DND-41 (cell line): ENCODE measurements around the gene CDC45.

Source experiments
- ATAC-seq: fragments of 200-7000 bp; cut with Tn5 transposase; 3 replicates; pipeline ENCODE4 v1.9.1; 2021; ENCODE audit warnings: low read depth; ENCODE audit not compliant: insufficient read depth
- DNase-seq: peaks from one replicate; pipeline ENCODE4 v3.0.0-alpha.2; 2020
- H2AFZ ChIP-seq: 2 replicates; pipeline ENCODE4 v1.6.0; 2012; ENCODE audit warnings: low read depth, low read length
- H3K27ac ChIP-seq: 2 replicates; pipeline ENCODE4 v1.5.1; 2012; ENCODE audit warnings: low read length, inconsistent platforms
- H3K27me3 ChIP-seq: fragments of 200-600 bp; sonication (generic); 2 replicates; pipeline ENCODE4 v1.6.0; 2012; ENCODE audit warnings: low read length, mild to moderate bottlenecking, inconsistent platforms; ENCODE audit not compliant: insufficient read depth, poor library complexity
- H3K36me3 ChIP-seq: 2 replicates; pipeline ENCODE4 v1.5.1; 2012; ENCODE audit warnings: low read length, inconsistent platforms; ENCODE audit not compliant: insufficient read depth
- H3K4me1 ChIP-seq: 2 replicates; pipeline ENCODE4 v1.5.1; 2012; ENCODE audit warnings: mild to moderate bottlenecking, low read length; ENCODE audit not compliant: insufficient read depth
- H3K4me2 ChIP-seq: 2 replicates; pipeline ENCODE4 v1.6.0; 2012; ENCODE audit warnings: mild to moderate bottlenecking, moderate library complexity, low read length, inconsistent platforms; ENCODE audit not compliant: insufficient read depth
- H3K4me3 ChIP-seq, 2 experiments: fragments of 200-600 bp in 1 of 2; shearing (Covaris generic) in 1 of 2; 2 replicates each; pipeline ENCODE4 v1.5.1; 2012 to 2016; ENCODE audit warnings: inconsistent platforms in 2 of 2, low read length in 2 of 2, mild to moderate bottlenecking in 2 of 2, low read depth in 1 of 2, moderate library complexity in 1 of 2
- H3K79me2 ChIP-seq: 2 replicates; pipeline ENCODE4 v1.6.0; 2012; ENCODE audit warnings: low read length, inconsistent platforms; ENCODE audit not compliant: insufficient read depth
- H3K9ac ChIP-seq: 2 replicates; pipeline ENCODE4 v1.6.0; 2012; ENCODE audit warnings: low read depth, mild to moderate bottlenecking, inconsistent platforms, low read length, moderate library complexity
- H3K9me3 ChIP-seq: 2 replicates; pipeline ENCODE4 v1.5.1; 2012; ENCODE audit warnings: low read length, moderate library complexity, mild to moderate bottlenecking, inconsistent platforms; ENCODE audit not compliant: insufficient read depth, severe bottlenecking
- H4K20me1 ChIP-seq: 2 replicates; pipeline ENCODE4 v1.6.0; 2012; ENCODE audit warnings: low read length; ENCODE audit not compliant: insufficient read depth
- EZH2 ChIP-seq: IDR thresholded peaks from 3 replicates; pipeline ENCODE4 v1.6.1; 2012; ENCODE audit warnings: borderline replicate concordance, low read depth, mild to moderate bottlenecking, moderate library complexity, low read length, inconsistent platforms; ENCODE audit not compliant: severe bottlenecking
- TF ChIP-seq, protein P1 (sequence below): IDR thresholded peaks from 2 replicates; pipeline ENCODE4 v1.5.1; 2012; ENCODE audit warnings: borderline replicate concordance, low read length, moderate library complexity, mild to moderate bottlenecking; ENCODE audit not compliant: poor library complexity, severe bottlenecking; ENCODE audit errors: extremely low read depth

Gene CDC45

DNA sequence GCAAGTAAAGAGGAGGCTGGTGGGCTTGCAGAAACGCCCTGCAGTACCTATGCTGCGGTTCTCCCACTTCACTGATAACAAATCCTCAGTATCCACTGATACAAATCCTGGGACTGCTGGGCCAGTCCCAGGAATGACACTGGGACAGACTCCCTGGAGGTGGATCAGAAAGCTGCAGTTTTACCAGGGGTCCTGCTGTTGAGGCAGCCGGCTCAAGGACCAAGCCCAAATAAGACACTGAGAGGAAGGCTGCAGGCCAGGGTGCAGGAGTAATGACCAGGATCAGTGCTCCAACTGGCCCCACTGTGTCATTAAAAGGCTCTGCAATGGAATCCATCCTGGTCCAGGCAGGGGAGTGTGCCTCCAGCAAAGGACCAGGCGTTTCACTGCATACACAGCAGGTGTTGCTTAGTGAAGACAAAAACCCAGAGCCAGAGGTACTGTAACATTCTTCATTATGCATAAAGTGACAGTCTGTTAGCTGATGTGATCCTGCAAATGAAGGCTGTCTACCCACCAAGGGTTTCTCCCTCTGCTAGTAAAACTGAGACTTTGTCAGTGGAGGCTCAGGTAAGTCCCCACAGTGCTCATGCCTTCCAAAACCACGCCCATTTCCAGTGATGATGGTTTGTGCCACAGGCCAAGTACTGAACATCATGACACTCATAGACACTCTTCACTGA lies 30.8 kb upstream of the CDC45 start:
- Histone ChIP-seq H3K9me3 (no peaks in the 10 kb centered on the region), H3K36me3 (peaks cover 74% of the 10 kb centered on the region), H4K20me1 (peaks cover 21% of the 10 kb centered on the region), H3K27ac (peak overlapping the region; percentile 90), H3K27me3 (no peaks in the 10 kb centered on the region), H2AFZ (no peak overlapping the region), H3K79me2 (peaks cover 60% of the 10 kb centered on the region), H3K9ac (peak overlapping the region; percentile 85), H3K4me2 (peak overlapping the region; percentile 88), H3K4me3 (peak overlapping the region; percentile 75 to 92; a peak in 3 of 4 replicates), H3K4me1 (peaks cover 49% of the 10 kb centered on the region)
- TF ChIP-seq EZH2 = no peak
- TF ChIP-seq, protein P1, sequence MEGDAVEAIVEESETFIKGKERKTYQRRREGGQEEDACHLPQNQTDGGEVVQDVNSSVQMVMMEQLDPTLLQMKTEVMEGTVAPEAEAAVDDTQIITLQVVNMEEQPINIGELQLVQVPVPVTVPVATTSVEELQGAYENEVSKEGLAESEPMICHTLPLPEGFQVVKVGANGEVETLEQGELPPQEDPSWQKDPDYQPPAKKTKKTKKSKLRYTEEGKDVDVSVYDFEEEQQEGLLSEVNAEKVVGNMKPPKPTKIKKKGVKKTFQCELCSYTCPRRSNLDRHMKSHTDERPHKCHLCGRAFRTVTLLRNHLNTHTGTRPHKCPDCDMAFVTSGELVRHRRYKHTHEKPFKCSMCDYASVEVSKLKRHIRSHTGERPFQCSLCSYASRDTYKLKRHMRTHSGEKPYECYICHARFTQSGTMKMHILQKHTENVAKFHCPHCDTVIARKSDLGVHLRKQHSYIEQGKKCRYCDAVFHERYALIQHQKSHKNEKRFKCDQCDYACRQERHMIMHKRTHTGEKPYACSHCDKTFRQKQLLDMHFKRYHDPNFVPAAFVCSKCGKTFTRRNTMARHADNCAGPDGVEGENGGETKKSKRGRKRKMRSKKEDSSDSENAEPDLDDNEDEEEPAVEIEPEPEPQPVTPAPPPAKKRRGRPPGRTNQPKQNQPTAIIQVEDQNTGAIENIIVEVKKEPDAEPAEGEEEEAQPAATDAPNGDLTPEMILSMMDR = no peak
- no peak for ATAC-seq
- DNase-seq = no peak

DNA sequence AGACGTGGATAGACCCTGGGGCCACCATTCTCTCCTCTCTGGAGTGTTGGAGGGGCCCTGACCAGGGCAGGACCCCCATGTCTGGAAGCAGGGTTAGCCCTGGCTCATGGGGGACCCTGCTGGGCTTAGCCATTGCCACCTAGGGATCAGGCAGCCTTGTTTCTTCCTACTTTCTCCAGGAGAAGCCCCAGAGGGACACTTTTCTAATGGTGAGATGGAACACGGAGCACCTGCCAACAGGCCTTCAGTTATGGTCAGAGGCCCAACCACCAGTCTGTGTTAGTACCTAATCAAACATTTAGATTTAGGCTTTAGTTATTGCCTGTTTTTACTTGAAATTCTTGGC lies 30.3 kb upstream of the CDC45 start:
- peaks cover 16% of the 10 kb centered on the region; the same call in 1 of the 2 replicates for H4K20me1 ChIP-seq
- no peaks in the 10 kb centered on the region for H3K9me3 ChIP-seq
- H3K27ac ChIP-seq = peak overlapping the region; percentile 90; the same call in 1 of the 2 replicates
- peaks cover 74% of the 10 kb centered on the region for H3K36me3 ChIP-seq
- TF ChIP-seq EZH2 = no peak
- TF ChIP-seq, protein P1 = no peak
- peaks cover 45% of the 10 kb centered on the region for H3K4me1 ChIP-seq
- peak overlapping the region; percentile 85; the same call in 1 of the 2 replicates for H3K9ac ChIP-seq
- H3K79me2 ChIP-seq = peaks cover 55% of the 10 kb centered on the region
- H2AFZ ChIP-seq = no peak overlapping the region
- peak overlapping the region in 1 of 2 experiments; percentile 92; a peak in 2 of 4 replicates for H3K4me3 ChIP-seq
- DNase-seq = no peak
- H3K27me3 ChIP-seq = no peaks in the 10 kb centered on the region
- H3K4me2 ChIP-seq = peak overlapping the region; percentile 88
- ATAC-seq = no peak

DNA sequence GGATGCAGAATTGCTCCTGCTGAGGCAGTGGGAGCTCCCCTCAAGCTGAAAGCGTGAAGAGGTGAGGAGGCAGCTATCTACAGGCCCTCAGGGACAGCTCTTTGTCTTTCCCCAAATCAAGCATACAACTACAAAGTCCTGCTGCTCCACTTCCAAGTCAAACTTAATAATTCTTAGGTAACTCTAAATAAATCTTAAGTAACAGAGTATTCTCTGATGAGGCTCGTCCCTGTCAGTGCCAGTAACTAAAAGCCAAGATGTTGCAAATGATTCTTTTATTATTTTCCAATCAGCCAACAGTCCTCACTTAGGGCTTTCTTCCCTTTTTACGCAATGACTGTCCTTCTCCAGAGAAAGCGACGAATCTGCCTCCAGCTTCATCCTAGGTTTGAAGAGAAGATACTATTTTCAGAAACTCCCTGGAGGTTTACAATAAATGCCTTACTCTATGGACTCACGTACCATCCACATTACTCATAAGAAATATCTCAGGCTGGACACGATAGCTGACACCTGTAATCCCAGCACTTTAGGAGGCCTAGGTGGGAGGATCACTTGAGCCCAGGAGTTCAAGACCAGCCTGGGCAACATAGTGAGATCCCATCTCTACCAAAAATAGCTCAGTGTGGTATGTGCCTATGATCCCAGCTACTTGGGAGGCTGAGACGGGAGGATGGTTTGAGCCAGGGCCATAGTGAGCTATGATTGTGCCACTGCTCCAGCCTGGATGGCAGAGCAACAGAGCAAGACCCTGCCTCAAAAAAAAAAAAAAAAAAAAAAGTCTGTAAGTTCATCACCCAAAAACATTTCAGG lies 29.2 kb upstream of the CDC45 start:
- H3K27ac ChIP-seq = no peak overlapping the region
- H3K4me2 ChIP-seq = no peak overlapping the region
- ATAC-seq (no peak), DNase-seq (no peak)
- TF ChIP-seq EZH2 = no peak
- TF ChIP-seq, protein P1 = no peak
- peaks cover 77% of the 10 kb centered on the region for H3K36me3 ChIP-seq
- no peak overlapping the region for H2AFZ ChIP-seq
- H3K4me1 ChIP-seq = peaks cover 34% of the 10 kb centered on the region
- peaks cover 11% of the 10 kb centered on the region; the same call in 1 of the 2 replicates for H4K20me1 ChIP-seq
- no peak overlapping the region for H3K4me3 ChIP-seq
- H3K9me3 ChIP-seq = no peaks in the 10 kb centered on the region
- H3K79me2 ChIP-seq = peaks cover 43% of the 10 kb centered on the region
- H3K9ac ChIP-seq = no peak overlapping the region
- H3K27me3 ChIP-seq = no peaks in the 10 kb centered on the region
